Measurements from ENCODE around the gene C22orf23. TPM values are rescaled to one million over a fixed set of nuclear protein-coding genes. Genes with fewer than 3 reads are reported as not detected.

The C22orf23 gene
- polyA plus RNA-seq, 2 of the 4 experiments (the other 2 are of a cell fraction), result 0.26 to 0.52 TPM

- ATAC-seq, result no peak; a peak in 1 of 6 replicates
- H3K27ac ChIP-seq, result no peak overlapping the region
- DNase-seq (ENCODE audit: low read depth in 1 of 2, low spot score in 1 of 2), result no peak
- ChIA-PET POLR2A (no interaction called here), CTCF (interaction anchor here (0.5 to 1.1 kb wide), 2 partner anchors 12 to 18 kb away, joined by 3 read pairs; no protein-coding TSS in a partner anchor)
- no peaks in the 10 kb centered on the region for H3K4me1 ChIP-seq
- H3K9me3 ChIP-seq, result no peaks in the 10 kb centered on the region
- 81% methylated on average over 5 of the region's 8 CpGs for WGBS (ENCODE audit: missing lambda C conversion rate)
- no peak for FAIRE-seq
- no peak overlapping the region for H3K4me2 ChIP-seq
- no peak overlapping the region for H3K4me3 ChIP-seq
- TF ChIP-seq, protein P1, sequence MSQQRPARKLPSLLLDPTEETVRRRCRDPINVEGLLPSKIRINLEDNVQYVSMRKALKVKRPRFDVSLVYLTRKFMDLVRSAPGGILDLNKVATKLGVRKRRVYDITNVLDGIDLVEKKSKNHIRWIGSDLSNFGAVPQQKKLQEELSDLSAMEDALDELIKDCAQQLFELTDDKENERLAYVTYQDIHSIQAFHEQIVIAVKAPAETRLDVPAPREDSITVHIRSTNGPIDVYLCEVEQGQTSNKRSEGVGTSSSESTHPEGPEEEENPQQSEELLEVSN (IDR thresholded peaks at IDR 0.05; ENCODE audit: borderline replicate concordance, low read depth), result no peak
- TF ChIP-seq, protein P2, sequence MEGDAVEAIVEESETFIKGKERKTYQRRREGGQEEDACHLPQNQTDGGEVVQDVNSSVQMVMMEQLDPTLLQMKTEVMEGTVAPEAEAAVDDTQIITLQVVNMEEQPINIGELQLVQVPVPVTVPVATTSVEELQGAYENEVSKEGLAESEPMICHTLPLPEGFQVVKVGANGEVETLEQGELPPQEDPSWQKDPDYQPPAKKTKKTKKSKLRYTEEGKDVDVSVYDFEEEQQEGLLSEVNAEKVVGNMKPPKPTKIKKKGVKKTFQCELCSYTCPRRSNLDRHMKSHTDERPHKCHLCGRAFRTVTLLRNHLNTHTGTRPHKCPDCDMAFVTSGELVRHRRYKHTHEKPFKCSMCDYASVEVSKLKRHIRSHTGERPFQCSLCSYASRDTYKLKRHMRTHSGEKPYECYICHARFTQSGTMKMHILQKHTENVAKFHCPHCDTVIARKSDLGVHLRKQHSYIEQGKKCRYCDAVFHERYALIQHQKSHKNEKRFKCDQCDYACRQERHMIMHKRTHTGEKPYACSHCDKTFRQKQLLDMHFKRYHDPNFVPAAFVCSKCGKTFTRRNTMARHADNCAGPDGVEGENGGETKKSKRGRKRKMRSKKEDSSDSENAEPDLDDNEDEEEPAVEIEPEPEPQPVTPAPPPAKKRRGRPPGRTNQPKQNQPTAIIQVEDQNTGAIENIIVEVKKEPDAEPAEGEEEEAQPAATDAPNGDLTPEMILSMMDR (IDR thresholded peaks at IDR 0.05), result no peak
- TF ChIP-seq ZNF302 (CRISPR knock-in tag; IDR thresholded peaks at IDR 0.05), result no peak
These were observed 28.9 kb upstream of the C22orf23 start for GRCh38 chr22:37982151-37982785.

GRCh38 chr22:37981282-37982011 is 28.0 kb upstream of the C22orf23 start:
- WGBS (ENCODE audit: missing lambda C conversion rate), result 85% methylated on average over 6 of the region's 6 CpGs

More at GRCh38 chr22:37981282-37982011, 28.0 kb upstream of the C22orf23 start:
- no peak for ATAC-seq
- TF ChIP-seq SMC3 (IDR thresholded peaks at IDR 0.05), result no peak
- TF ChIP-seq HOXB5 (CRISPR knock-in tag; IDR thresholded peaks at IDR 0.05), result no peak
- no peak for TF ChIP-seq ESRRA (IDR thresholded peaks at IDR 0.05; ENCODE audit: borderline replicate concordance, low read length)
- no peak for TF ChIP-seq SREBF2 (IDR thresholded peaks at IDR 0.05)
- TF ChIP-seq HMGXB4 (CRISPR knock-in tag; IDR thresholded peaks at IDR 0.05; ENCODE audit: borderline replicate concordance), result no peak
- TF ChIP-seq FOSL2 (IDR thresholded peaks at IDR 0.05), result no peak
- no peak for TF ChIP-seq FOSL2 (CRISPR knock-in tag; IDR thresholded peaks at IDR 0.05)
- TF ChIP-seq POLR2AphosphoS2 (conservative IDR thresholded peaks at IDR 0.05; ENCODE audit: low read length), result no peak
- TF ChIP-seq REST (IDR thresholded peaks at IDR 0.05), result no peak
- TF ChIP-seq ZSCAN20 (CRISPR knock-in tag; IDR thresholded peaks at IDR 0.05), result no peak
- no peak for TF ChIP-seq NR3C1 (IDR thresholded peaks at IDR 0.05)
- TF ChIP-seq JUN (IDR thresholded peaks at IDR 0.05), result no peak
- Histone ChIP-seq H3K9me3 (no peaks in the 10 kb centered on the region), H3K27ac (no peak overlapping the region), H3K4me1 (no peaks in the 10 kb centered on the region), H3K4me2 (no peak overlapping the region), H3K4me3 (no peak overlapping the region)
- no peak for FAIRE-seq
- POLR2A ChIA-PET, result no interaction called here
- no peak for DNase-seq (ENCODE audit: low read depth in 1 of 2, low spot score in 1 of 2)
- CTCF ChIA-PET, result interaction anchor here (1.1 to 1.6 kb wide), 2 partner anchors 17 to 47 kb away, joined by 3 read pairs; no protein-coding TSS in a partner anchor
